GM19193 (cell line): ENCODE measurements around the gene CCT6B.

Source experiments
- POLR2A ChIP-seq: IDR thresholded peaks from 4 replicates; pipeline ENCODE4 v1.6.1; 2011; ENCODE audit not compliant: insufficient read depth, insufficient read length; ENCODE audit errors: extremely low read depth

The CCT6B gene

GRCh38 chr17:34913001-34913400, 48.3 kb downstream of the CCT6B start:
- TF ChIP-seq POLR2A: no peak

GRCh38 chr17:34909040-34909439, 52.2 kb downstream of the CCT6B start:
- no peak for TF ChIP-seq POLR2A

GRCh38 chr17:34902831-34903547, 58.3 kb downstream of the CCT6B start:
- no peak for TF ChIP-seq POLR2A

GRCh38 chr17:34899643-34900291, 61.5 kb downstream of the CCT6B start:
- no peak for TF ChIP-seq POLR2A

GRCh38 chr17:34895383-34895782, 65.9 kb downstream of the CCT6B start:
- TF ChIP-seq POLR2A: no peak

- TF ChIP-seq POLR2A: no peak
Measured at GRCh38 chr17:34894964-34895363, 66.3 kb downstream of the CCT6B start.

- TF ChIP-seq POLR2A: no peak
Measured at GRCh38 chr17:34892461-34893249, 68.6 kb downstream of the CCT6B start.

GRCh38 chr17:34886831-34887230, 74.4 kb downstream of the CCT6B start:
- TF ChIP-seq POLR2A: no peak

- no peak for TF ChIP-seq POLR2A
Measured at GRCh38 chr17:34885076-34885475, 76.2 kb downstream of the CCT6B start.

- TF ChIP-seq POLR2A: no peak
Measured at GRCh38 chr17:34884597-34884996, 76.7 kb downstream of the CCT6B start.

- no peak for TF ChIP-seq POLR2A
Measured at GRCh38 chr17:34883106-34884000, 77.9 kb downstream of the CCT6B start.

- no peak for TF ChIP-seq POLR2A
Measured at GRCh38 chr17:34879146-34879545, 82.1 kb downstream of the CCT6B start.
